GM04503 (cell line): Measurements from ENCODE around the gene TMEM204.

Experiments used
- DNase-seq: peaks from one replicate; pipeline ENCODE4 v3.0.0-alpha.2; 2012; ENCODE audit warnings: low read depth

Gene TMEM204

DNA sequence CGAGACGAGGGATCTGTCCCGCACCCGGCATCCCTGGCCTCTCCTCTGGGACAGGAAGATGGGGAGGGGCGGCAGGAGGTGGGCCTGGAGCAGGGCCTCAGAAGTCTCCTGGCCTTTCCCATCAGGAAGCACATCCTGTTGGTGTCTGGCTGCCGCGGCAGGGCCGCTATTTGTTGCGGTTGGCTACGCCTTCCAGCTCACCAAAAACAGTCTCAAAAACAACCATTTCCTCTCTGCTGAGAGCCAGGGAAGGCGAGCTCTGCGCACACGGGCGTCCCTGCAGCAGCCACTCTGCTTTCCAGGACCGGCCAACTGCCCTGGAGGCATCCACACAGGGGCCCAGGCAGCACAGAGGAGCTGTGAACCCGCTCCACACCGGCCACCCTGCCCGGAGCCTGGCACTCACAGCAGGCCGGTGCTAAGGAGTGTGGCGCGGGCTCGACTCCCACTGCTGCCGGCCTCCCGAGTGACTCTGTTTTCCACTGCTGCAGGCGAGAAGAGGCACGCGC lies at the start of gene TMEM204:
Gene TMEM204 (plus strand): TSS at position 224 of the 509 bp plus-strand sequence. CDS start 610 bp downstream, outside the sequence.
- DNase-seq: peak; percentile 50

DNA sequence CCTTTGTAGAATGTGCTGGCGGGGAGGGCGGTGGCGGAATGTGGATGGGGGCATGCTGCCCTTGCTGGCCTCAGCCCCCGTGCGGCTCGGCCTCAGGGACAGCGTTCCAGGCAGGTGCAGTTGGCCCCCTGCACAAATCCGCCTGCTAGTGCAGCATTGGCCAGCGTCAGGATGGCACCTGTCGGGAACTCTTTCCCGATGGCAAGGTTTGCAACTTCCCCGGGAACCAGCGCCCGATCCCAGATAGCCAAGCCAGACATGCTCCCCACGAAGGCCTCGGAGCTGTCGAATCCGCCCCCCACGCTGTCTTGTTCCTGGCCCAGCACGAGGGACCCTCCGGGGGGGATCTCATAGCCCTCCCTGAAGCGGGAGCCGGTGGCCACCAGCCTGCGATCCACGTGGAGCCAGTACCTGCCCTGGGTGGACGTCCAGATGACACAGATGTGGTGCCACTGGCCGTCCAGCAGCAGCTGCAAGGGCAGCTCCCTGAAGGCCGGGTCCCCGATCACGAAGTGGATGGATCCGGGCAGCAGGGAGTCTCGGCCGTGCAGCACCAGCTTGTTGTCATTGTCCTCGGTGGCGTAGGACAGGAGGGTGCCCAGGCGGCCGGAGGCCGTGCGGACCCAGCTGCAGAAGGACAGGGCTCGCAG lies 47.5 kb upstream of the TMEM204 start:
- no peak for DNase-seq

- no peak for DNase-seq
Measured at GRCh38 chr16:1486551-1487390, 46.7 kb upstream of the TMEM204 start.

GRCh38 chr16:1487395-1488053 lies 45.9 kb upstream of the TMEM204 start:
- DNase-seq: no peak

- no peak for DNase-seq
Measured at GRCh38 chr16:1488054-1488601, 45.3 kb upstream of the TMEM204 start.

DNA sequence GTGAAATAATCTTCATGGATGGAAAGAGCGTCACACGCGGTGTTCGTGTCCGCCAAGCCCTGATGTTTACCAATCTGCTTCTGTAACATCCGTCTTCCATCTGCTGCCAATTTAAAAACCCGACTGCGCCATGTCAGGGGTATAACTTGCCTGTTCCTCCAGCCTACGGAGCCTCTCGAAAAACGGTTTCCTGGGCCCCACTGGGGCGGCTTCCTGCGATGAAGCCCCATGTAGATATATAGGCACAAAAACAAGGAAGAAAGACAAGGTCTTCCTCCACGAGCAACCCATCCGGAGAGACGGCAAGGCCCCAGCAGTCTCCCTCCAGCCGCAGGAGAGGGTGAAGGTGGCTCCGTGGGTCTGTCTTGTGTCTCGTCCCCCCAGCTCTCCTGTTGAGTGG lies 44.8 kb upstream of the TMEM204 start, which contains the start of gene PTX4:
Gene PTX4 (minus strand): TSS at position 326 of the 400 bp plus-strand sequence. CDS start 35 bp downstream, at position 291.
- DNase-seq: no peak

GRCh38 chr16:1489077-1489476 lies 44.4 kb upstream of the TMEM204 start:
- no peak for DNase-seq

DNA sequence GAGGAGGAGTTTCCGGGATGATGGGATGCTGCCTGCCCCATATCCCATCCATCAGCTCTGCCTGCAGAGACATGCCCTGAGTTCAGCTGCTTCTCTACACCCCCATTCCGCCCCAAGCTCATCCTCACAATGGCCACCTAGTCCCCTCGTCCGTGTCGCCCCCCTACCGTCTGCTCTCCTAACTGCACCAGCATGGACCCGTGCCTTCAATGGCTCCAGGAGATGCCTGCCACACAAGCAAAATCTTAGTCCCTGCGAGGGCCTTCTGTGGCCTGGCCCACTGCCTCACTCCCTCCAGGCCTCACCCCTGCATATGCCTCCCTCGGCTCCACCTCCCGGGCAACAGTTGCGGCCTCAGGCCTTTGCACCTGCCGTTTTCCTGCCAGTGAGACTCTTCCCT lies 42.1 kb upstream of the TMEM204 start:
- no peak for DNase-seq

DNA sequence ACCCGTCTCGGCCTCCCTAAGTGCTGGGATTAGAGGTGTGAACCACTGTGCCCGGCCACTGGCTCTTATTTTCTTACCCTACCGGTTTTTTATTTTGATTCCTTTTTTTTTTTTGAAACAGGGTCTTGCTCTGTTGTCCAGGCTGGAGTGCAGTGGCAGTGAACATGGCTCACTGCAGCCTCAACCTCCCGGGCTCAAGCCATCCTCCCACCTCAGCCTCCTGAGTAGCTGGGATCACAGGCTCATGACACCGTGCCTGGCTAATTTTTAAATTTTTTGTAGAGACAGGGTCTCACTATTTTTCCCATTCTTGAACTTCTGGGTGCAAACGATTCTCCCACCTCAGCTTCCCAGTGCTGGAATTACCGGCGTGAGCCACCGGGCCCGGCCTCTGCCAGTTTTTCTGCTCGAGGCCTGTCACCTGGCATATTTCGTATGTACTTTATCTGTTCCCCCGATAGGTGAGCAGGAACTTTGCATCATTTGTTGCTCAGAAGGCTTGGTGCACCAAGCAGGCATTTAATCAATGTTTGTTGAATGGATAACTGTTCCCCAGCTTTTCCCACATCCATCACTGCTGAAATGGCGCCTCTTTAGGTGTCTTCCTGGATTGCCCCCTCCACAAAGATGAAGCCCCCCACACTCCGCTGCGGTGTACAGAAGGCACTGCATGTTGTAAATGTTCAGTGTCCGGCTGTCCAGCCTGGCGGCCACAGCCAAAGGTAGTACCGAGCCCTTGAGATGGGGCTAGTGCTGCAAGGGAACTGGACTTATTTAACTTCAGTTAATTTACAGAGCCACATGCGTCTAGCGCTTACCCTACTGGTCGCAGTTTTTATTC lies 41.2 kb upstream of the TMEM204 start:
- no peak for DNase-seq

- DNase-seq: peak; percentile 14
Measured at GRCh38 chr16:1492923-1493745, 40.3 kb upstream of the TMEM204 start, which contains the start of gene TELO2. TSS of gene TELO2 (plus strand) at chr16:1493360. CDS start at chr16:1494282, 922 bp downstream.

- no peak for DNase-seq
Measured at GRCh38 chr16:1493746-1494094, 39.7 kb upstream of the TMEM204 start.

DNA sequence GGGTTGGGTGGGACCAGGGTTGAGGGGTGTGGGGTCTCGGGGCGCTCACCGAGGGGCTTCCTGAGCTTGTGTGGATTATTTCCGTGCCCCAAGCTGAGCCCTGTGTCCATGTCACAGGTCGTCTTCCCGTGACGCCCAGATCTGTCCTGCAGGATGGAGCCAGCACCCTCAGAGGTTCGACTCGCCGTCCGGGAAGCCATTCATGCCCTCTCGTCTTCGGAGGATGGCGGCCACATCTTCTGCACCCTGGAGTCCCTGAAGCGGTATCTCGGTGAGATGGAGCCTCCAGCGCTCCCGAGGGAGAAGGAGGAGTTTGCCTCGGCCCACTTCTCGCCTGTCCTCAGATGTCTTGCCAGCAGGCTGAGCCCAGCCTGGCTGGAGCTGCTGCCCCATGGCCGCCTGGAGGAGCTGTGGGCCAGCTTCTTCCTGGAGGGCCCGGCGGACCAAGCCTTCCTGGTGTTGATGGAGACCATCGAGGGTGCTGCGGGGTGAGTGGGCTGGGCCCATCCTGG lies 39.3 kb upstream of the TMEM204 start:
- DNase-seq: peak; percentile 42

- DNase-seq: no peak
Measured at GRCh38 chr16:1494711-1495110, 38.8 kb upstream of the TMEM204 start.

DNA sequence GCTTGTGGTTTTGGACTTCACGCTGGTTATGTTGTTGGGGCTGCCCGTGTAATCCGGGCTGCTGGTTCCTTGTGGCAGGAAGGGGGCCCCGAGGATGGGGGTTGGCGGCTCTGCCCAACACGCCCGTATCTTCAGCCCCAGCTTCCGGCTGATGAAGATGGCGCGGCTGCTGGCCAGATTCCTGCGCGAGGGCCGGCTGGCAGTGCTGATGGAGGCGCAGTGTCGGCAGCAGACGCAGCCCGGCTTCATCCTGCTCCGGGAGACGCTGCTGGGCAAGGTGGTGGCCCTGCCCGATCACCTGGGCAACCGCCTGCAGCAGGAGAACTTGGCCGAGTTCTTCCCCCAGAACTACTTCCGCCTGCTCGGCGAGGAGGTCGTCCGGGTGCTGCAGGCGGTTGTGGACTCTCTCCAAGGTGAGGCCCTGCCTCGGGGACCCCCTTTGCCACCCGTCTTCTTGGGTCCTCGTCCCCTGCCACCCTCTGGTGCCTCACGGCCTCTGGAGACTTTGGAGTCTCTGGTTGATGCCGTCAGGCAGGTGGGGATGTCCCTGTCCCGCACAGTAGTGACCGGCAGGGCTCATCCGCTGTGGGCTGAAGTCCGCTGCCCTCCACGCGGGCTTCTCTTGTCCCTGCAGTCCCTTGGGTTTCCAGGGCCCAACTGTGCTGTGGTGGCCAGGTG lies 38.1 kb upstream of the TMEM204 start:
- DNase-seq: no peak

GRCh38 chr16:1495889-1496262 lies 37.6 kb upstream of the TMEM204 start:
- DNase-seq: no peak

- no peak for DNase-seq
Measured at GRCh38 chr16:1496464-1496863, 37.0 kb upstream of the TMEM204 start.

DNA sequence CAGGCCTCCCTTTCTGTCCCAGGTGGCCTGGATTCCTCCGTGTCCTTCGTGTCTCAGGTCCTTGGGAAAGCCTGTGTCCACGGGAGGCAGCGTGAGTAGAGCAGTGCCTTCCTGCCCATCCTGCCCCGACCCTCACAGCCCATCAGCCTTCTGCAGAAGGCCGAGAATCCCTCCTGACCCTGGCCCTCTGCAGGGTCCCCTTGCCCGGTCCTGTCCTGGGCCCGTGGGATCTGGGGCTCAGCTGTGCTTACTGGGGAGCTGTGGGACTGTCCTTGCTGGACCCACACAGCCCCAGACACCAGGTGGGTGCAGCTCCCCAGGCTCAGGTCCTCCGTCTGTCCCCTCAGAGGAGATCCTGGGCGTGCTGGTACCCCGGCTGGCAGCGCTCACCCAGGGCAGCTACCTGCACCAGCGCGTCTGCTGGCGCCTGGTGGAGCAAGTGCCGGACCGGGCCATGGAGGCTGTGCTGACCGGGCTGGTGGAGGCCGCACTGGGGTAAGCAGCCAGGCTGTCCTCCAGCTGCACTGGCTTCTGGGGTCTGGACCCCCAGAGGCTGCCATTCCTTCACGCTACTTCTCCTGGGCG lies 36.4 kb upstream of the TMEM204 start:
- DNase-seq: no peak

DNA sequence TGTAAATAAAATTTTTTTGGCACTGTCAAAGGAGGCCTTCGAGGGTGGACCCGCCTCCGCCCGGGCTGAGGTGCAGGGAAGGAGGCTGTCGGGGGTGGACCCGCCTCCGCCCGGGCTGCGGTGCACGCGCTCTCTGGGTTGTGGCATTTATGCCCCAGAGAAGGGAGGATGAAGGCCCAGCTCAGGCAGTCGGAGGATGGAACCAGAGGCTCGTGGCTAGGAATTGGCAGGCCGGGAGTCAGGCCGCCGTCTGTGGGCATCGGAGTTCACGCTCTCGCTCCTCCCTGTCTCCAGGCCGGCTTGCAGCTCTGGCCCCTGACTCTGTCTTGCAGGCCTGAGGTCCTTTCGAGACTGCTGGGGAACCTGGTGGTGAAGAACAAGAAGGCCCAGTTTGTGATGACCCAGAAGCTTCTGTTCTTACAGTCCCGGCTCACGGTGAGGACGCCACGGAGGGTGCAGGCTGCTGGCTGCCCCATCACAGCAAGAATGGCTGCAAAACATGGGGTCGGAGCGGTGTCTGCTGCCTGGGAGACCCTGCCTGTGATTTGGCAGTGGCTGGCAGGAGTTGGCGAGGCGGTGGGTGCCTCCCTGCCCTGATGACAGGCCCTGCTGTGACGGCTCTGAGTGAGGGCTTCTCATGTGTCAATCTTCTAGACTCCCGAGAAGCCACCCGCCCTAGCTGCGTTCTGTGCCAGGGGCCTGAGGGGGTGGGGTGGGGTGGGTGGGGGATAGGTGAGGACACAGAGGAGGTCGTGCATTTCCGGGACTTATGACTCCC lies 34.4 kb upstream of the TMEM204 start:
- no peak for DNase-seq
